Measurements from ENCODE around the gene CLEC2B. TPM values are rescaled to one million over a fixed set of nuclear protein-coding genes. Genes with fewer than 3 reads are reported as not detected.

Gene CLEC2B
- total RNA-seq, 1 donor from 2014 or later = 3.9 TPM

DNA sequence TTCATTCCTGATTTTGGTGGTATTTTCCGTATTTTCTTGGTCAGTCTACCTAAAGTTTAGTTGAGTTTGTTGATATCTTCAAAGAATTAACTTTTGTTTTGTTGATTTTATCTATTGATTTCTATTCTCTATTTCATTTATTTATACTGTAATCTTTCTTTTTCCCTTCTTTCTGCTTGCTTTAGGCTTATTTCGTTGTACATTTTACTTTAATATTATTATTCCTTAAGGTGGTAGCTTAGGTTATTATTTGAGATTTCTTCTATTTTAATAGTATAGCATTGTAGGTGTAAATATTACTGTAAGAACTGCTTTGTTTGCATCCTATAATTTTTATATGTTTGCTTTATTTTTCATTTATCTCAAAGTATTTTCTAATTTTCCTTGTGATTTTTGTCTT, 63.3 kb downstream of the CLEC2B start:
- Histone ChIP-seq H3K27me3 (ENCODE audit: control insufficient read depth, insufficient read depth, low read length) (no peaks in the 10 kb centered on the region), H3K4me3 (ENCODE audit: low read depth, low read length) (no peak overlapping the region), H3K36me3 (ENCODE audit: control insufficient read depth, insufficient read depth, low read length) (no peaks in the 10 kb centered on the region)
- FAIRE-seq = no peak
- TF ChIP-seq, protein P1, sequence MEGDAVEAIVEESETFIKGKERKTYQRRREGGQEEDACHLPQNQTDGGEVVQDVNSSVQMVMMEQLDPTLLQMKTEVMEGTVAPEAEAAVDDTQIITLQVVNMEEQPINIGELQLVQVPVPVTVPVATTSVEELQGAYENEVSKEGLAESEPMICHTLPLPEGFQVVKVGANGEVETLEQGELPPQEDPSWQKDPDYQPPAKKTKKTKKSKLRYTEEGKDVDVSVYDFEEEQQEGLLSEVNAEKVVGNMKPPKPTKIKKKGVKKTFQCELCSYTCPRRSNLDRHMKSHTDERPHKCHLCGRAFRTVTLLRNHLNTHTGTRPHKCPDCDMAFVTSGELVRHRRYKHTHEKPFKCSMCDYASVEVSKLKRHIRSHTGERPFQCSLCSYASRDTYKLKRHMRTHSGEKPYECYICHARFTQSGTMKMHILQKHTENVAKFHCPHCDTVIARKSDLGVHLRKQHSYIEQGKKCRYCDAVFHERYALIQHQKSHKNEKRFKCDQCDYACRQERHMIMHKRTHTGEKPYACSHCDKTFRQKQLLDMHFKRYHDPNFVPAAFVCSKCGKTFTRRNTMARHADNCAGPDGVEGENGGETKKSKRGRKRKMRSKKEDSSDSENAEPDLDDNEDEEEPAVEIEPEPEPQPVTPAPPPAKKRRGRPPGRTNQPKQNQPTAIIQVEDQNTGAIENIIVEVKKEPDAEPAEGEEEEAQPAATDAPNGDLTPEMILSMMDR (IDR thresholded peaks at IDR 0.05; ENCODE audit: insufficient read depth, low read length, severe bottlenecking) = no peak
- no peak for DNase-seq (ENCODE audit: low read depth)

Other genes with a start within 250 kb of the CLEC2B start
- gene CLEC2D, start 199.6 kb downstream of the CLEC2B start, total RNA-seq = 1.9 and 2.6 TPM in 2 replicates
- not detected in 2 replicates for gene CLECL1, start 136.3 kb downstream of the CLEC2B start, total RNA-seq
- not detected in 2 replicates for gene CD69, start 108.5 kb downstream of the CLEC2B start, total RNA-seq
- gene KLRF1, start 41.9 kb downstream of the CLEC2B start, total RNA-seq = 0.13 TPM in 1 of 2 replicates, not detected in the other
- gene KLRF2, start 12.1 kb upstream of the CLEC2B start, total RNA-seq = not detected in 2 replicates
- gene CLEC2A, start 63.0 kb upstream of the CLEC2B start, total RNA-seq = not detected in 2 replicates
- not detected in 2 replicates for gene CLEC12A, start 102.1 kb upstream of the CLEC2B start, total RNA-seq
- gene CLEC1B, start 129.8 kb upstream of the CLEC2B start, total RNA-seq = not detected in 2 replicates
- gene CLEC12B, start 141.3 kb upstream of the CLEC2B start, total RNA-seq = not detected in 2 replicates
- not detected in 2 replicates for gene CLEC9A, start 161.3 kb upstream of the CLEC2B start, total RNA-seq
- gene CLEC1A, start 229.6 kb upstream of the CLEC2B start, total RNA-seq = not detected in 2 replicates

Measured in bronchial epithelial cell (primary cell).